ENCODE measurements around the gene F12. TPM values are rescaled to one million over a fixed set of nuclear protein-coding genes. Genes with fewer than 3 reads are reported as not detected.

Gene F12
- polyA plus RNA-seq, 3 donors: 1.4 to 5.5 (median 1.5) TPM

GRCh38 chr5:177371120-177372033, 38.0 kb downstream of the F12 start:
- Histone ChIP-seq H3K9ac (ENCODE audit: insufficient read depth, low read length, poor library complexity, severe bottlenecking) (no peak overlapping the region), H3K4me1 (ENCODE audit: control insufficient read depth in 1 of 2, insufficient read depth in 2 of 2, low read length in 2 of 2) (peaks cover 24 to 39% of the 10 kb centered on the region in 2 donors), H3K27ac (ENCODE audit: low read depth in 1 of 2, low read length in 2 of 2) (peak overlapping the region; percentile 12 to 45), H3K4me3 (replicated peaks in 1 of 3; ENCODE audit: low read depth in 2 of 3, low read length in 3 of 3) (peak overlapping the region in 1 of 3 experiments; percentile 5), H3K36me3 (replicated peaks in 1 of 2; ENCODE audit: control insufficient read depth in 1 of 2, insufficient read depth in 2 of 2, low read length in 2 of 2) (peaks cover 69 to 74% of the 10 kb centered on the region in 2 donors), H2AFZ (ENCODE audit: insufficient read depth, low read depth, low read length, poor library complexity, severe bottlenecking) (no peak overlapping the region), H3K4me2 (replicated peaks; ENCODE audit: extremely low read depth, low read length, poor library complexity, severe bottlenecking) (peak overlapping the region; percentile 16), H3K27me3 (ENCODE audit: control insufficient read depth in 2 of 2, insufficient read depth in 2 of 2, low read length in 2 of 2) (no peaks in the 10 kb centered on the region), H4K20me1 (ENCODE audit: insufficient read depth, low read length) (peaks cover 75% of the 10 kb centered on the region), H3K9me3 (replicated peaks in 1 of 2; ENCODE audit: control insufficient read depth in 1 of 2, insufficient read depth in 1 of 2, low read length in 2 of 2) (no peaks in the 10 kb centered on the region), H3K79me2 (ENCODE audit: insufficient read depth, low read length) (peaks cover 1% of the 10 kb centered on the region)
- 56% methylated on average over 18 of the region's 26 CpGs for WGBS (ENCODE audit: insufficient coverage)
- H3K4me1 Mint-ChIP-seq: peaks cover 47% of the 10 kb centered on the region
- peak overlapping the region in 4 of 7 donors; percentile 10 to 66 (median 42) for H3K27ac Mint-ChIP-seq
- no peak overlapping the region for H3K4me3 Mint-ChIP-seq
- H3K27me3 Mint-ChIP-seq (ENCODE audit: low read depth in 3 of 3): peaks cover 0 to 10% (median 3%) of the 10 kb centered on the region in 3 donors
- TF ChIP-seq CTCF (IDR thresholded peaks at IDR 0.05): peak; percentile 1
- DNase-seq: no peak
- H3K36me3 Mint-ChIP-seq: peaks cover 60 to 81% of the 10 kb centered on the region in 2 donors
- H3K9me3 Mint-ChIP-seq: peaks cover 0 to 3% (median 0%) of the 10 kb centered on the region in 7 donors
- intact Hi-C loops (cut with micrococcal nuclease): loop anchor here in 1 of 2 donors (10.0 kb wide), 1 partner anchor 693 kb away; no protein-coding TSS in a partner anchor

GRCh38 chr5:177370488-177371119, 38.8 kb downstream of the F12 start:
- H3K4me1 ChIP-seq (ENCODE audit: control insufficient read depth in 1 of 2, insufficient read depth in 2 of 2, low read length in 2 of 2): peaks cover 24 to 44% of the 10 kb centered on the region in 2 donors
- WGBS (ENCODE audit: insufficient coverage): 14% methylated on average over 35 of the region's 42 CpGs
- no peaks in the 10 kb centered on the region for H3K27me3 ChIP-seq (ENCODE audit: control insufficient read depth in 2 of 2, insufficient read depth in 2 of 2, low read length in 2 of 2)
- H3K27ac ChIP-seq (ENCODE audit: low read depth in 1 of 2, low read length in 2 of 2): no peak overlapping the region
- peaks cover 0 to 8% (median 0%) of the 10 kb centered on the region in 3 donors for H3K27me3 Mint-ChIP-seq (ENCODE audit: low read depth in 3 of 3)
- no peak overlapping the region for H3K4me3 ChIP-seq (replicated peaks in 1 of 3; ENCODE audit: low read depth in 2 of 3, low read length in 3 of 3)
- no peak overlapping the region for H3K27ac Mint-ChIP-seq
- intact Hi-C loops (cut with micrococcal nuclease): loop anchor here in 1 of 2 donors (10.0 kb wide), 1 partner anchor 694 kb away; no protein-coding TSS in a partner anchor
- H3K9me3 Mint-ChIP-seq: peaks cover 0 to 3% (median 0%) of the 10 kb centered on the region in 7 donors
- H3K9me3 ChIP-seq (replicated peaks in 1 of 2; ENCODE audit: control insufficient read depth in 1 of 2, insufficient read depth in 1 of 2, low read length in 2 of 2): no peaks in the 10 kb centered on the region
- peaks cover 83% of the 10 kb centered on the region for H4K20me1 ChIP-seq (ENCODE audit: insufficient read depth, low read length)
- H3K4me1 Mint-ChIP-seq: peaks cover 52% of the 10 kb centered on the region
- peaks cover 75 to 82% of the 10 kb centered on the region in 2 donors for H3K36me3 ChIP-seq (replicated peaks in 1 of 2; ENCODE audit: control insufficient read depth in 1 of 2, insufficient read depth in 2 of 2, low read length in 2 of 2)
- no peak overlapping the region for H3K4me2 ChIP-seq (replicated peaks; ENCODE audit: extremely low read depth, low read length, poor library complexity, severe bottlenecking)
- peaks cover 64 to 87% of the 10 kb centered on the region in 2 donors for H3K36me3 Mint-ChIP-seq
- TF ChIP-seq CTCF (IDR thresholded peaks at IDR 0.05): peak; percentile 42
- peak in 2 of 3 donors; percentile 49 to 55 for DNase-seq
- no peak overlapping the region for H3K9ac ChIP-seq (ENCODE audit: insufficient read depth, low read length, poor library complexity, severe bottlenecking)
- peak overlapping the region in 1 of 2 donors; percentile 30 for H3K4me3 Mint-ChIP-seq
- peaks cover 8% of the 10 kb centered on the region for H3K79me2 ChIP-seq (ENCODE audit: insufficient read depth, low read length)
- H2AFZ ChIP-seq (ENCODE audit: insufficient read depth, low read depth, low read length, poor library complexity, severe bottlenecking): no peak overlapping the region
